AG08396 (cell line): Measurements from ENCODE around the gene CCNK.

Experiments
- DNase-seq: peaks from one replicate; pipeline ENCODE4 v3.0.0; 2012; ENCODE audit warnings: low spot score, mixed read lengths

The CCNK gene

DNA sequence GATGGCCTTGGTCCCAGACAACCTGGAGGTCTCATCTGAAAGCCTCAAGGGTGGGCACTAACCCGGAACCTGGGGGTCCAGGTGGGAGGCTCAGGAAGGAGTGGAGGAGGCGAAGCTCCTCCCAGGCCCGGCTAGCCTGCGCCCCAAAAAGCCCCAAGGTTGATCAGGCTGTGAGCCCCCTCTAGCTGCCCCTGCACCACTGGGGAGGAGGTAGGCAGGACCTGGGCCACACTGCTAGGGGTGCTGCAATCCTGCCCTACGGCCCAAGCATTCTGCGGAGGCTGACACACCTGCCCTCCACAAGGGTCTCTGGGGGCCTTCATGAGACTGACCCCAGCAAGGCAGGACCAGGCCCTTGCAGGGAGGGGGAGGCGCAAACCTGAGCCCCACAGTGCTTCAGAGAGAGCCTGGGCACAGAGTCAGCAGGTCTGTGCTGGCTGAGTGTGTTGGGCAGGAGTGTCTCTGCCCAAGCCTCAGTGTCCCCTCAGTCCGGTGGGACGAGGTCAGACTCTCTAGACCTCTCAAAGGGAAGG lies 70.9 kb downstream of the CCNK start:
- no peak for DNase-seq

DNA sequence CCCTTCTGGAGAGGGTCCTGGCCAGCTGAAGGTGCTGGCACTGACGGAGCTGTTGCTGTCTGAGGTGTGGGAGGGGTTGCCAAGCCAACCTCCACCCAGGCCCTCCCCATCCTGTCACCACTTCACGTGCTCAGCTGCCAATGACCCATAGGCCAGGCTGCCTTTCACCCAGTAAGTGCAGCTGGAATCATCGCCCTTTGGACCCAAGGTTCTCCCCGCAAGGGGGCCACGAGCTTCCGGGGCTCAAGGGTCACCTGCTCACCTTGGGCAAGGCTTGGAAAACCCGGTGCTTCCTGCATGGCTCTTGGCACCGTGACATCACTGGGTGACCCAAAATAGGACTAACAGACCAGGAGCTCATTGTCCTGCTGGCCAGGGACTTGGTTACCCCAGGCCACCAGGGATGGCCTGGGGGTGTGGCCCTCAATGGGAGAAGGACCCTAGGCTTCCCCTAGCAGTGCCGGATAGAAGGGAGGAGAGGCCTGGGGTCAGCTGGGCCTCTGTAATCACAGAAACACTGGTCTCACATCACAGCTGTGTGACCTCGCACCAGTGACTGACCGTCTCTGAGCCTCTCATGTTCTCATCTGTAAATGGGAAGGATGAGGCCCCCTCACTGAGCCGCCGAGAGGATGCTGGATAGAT lies 71.5 kb downstream of the CCNK start:
- DNase-seq = no peak

DNA sequence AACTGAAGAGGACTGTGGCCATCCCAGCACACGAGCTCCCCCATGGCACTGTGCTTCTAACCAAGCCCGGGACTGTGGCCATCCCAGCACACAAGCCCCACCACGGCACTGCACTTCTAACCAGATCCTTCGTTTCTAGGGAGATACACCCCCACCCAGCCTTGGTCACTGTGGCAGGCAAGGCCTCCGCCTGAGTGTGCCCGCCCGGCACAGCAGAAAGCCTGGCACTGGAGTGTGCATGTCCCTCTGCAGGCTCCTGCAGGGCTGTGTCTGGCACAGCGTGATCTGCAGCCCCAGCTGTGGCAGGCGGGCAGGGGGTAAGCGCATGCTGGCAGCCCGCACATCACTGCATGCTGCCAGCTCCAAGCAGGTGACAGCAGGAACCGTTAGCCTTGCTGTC lies 73.0 kb downstream of the CCNK start:
- DNase-seq = no peak

DNA sequence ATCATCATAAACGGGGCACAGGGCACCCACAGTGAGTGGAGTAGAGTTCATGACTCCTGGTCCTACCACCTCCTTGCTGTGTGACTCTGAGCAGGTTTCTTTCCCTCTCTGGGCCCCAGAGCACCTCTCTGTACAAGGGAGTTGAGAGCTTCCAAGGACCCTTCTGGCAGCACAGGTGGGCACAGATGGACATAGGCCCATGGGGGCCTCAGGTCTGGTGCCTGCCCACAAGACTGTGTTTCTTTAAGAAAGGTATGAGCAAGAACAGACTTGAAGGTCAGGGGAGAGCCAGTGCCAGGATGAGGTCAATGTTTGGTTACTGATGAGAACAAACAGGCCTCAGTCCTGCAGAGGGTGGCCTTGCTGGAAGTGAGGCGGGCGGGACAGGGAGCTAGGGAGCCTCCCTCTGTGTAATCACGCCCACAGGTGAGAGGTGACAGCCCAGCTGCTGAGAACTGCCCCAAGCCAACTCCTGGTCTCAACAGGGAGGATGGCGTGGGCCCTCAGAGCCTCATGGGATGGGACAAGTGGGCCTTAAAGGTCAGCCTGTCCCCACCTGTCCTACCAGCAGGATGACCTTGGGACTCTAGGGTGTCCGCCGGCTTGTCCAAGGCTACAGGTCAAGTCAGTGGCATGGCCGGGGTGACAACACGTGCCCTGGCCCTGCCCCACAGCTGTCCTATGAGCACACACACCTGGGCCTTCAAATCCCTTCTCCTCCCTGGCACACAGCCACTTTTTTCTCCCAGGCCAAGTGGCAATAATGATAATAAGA lies 73.7 kb downstream of the CCNK start:
- DNase-seq = no peak

DNA sequence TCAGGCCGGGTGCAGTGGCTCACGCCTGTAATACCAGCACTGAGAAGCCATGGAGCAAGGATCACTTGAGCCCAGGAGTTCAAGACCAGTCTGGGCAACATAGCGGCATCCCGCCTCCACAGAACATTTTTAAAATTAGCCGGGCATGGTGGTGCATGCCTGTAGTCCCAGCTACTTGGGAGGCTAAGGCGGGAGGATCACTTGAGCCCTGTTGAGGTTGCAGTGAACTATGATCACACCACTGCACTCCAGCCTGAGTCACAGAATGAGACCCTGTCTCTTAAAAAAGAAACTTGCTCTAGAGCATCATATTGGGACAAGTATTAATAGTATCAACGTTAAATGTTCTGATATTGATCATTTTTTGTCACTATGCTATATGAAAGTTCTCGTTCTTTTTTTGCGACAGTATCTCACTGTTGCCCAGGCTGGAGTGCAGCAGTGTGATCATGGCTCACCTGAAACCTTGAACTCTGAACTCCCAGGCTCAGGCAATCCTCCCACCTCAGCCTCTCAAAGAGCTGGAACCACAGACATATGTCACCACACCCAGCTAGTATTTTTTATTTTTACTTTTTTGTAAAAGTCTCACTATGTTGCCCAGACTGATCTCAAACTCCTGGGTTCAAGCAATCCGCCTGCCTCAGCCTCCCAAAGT lies 75.1 kb downstream of the CCNK start:
- no peak for DNase-seq

DNA sequence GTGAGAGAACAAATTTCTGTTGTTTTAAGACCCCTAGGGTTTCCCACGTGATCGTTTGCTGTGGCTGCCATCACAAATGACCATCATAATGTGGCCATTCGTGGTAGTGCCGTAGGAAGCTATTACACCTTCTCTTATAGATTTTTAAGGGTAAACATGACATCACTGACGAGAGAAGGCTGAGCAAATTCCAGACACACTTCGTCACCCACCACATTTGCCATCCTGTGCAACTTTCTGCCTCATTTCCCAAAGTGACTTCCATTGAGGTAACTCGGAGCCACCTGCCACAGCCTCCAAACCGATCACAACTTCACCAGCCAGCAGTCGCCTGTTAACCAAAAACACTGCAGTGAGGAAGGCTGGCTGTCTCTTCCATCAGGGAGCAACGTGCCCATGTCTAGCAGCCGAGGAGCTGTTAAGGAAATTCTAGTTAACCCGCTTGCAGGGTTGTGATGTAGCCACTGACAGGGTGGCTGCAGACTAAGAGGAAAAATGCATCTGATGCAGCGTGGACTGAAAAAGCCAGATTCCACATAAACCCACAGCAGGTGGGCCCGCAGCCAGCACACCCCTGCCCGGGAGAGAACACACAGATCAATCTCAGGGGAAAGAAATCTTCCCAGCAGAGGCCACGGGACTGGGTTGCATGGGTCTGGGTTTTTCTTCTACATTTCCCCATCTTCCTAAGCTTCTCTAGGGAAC lies 78.2 kb downstream of the CCNK start:
- DNase-seq = no peak

DNA sequence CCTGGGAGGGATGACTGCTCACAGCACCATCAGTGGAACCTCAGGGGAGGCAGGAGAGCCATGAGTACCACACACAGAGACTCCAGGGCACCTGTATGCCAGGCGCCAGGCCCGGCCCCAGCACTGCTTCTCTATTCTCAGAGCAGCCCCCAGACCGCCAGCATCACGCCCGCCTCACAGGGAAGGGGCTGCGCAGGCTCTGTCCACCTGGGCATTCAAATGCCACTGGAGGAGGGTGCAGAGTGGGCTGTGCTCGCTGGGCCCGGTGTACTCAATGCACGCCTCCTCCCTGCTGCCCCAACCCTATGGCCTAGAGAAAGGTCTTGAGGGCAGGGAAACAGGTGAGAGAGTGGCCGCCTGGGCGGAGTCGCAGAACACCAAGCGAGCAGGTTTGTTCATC lies 79.2 kb downstream of the CCNK start:
- DNase-seq = no peak

DNA sequence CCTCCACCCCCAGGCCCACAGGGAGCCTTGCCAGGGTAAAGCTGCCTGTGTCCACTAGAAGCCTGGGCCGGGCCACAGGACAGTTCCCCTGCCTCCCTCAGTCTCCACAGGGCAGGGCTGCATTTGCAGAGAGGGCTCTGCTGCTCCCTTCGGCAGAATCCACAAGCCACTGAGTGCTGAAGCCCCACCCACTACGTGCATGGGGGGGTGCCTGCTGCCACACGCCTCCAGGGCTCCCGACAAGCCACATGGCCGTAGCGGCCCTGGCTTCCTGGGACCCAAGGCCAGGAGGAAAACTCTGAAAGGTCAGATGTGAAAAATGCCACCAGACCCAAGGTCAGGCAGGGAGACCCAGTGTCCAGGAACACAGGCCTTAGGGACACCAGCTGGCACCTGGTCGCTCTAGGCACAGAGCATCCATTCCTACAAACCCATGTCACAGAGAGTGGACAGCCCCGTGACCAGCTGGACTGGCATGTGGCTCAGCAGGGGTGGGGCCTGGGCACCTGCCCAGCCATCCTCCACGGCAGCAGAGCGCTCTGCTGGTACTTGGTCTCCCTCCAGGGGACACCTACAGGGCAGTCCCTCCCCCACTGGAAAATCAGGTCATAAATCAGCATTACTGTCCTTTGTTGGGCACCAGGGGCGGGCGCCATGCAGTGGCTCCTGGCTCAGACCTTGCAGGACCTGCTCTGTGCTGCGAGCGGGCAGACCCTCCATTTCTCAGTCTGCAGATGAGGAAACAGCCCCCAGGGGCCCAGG lies 79.9 kb downstream of the CCNK start:
- DNase-seq = no peak

DNA sequence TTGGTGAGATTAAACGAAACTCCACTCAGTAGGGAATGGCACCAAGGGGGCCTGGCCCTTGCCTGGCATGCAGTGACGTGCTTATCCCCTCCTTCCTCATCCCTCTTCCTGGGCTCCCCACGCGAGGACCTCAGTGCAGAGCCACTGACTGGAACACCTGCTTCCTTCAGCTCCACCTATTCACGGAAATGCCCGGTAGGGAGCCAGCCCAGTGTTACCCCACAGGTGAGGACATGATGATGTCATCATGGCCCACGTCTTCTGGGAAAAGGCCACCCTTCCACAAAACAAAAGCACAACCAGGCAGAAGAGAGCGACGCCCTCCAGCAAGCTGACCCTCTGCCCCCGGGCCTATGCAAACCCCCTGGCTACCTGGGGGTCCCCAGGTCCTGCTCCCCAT lies 80.7 kb downstream of the CCNK start:
- DNase-seq = no peak
